H9 (cell line): ENCODE measurements around the gene HACL1. TPM values are rescaled to one million over a fixed set of nuclear protein-coding genes. Genes with fewer than 3 reads are reported as not detected.
"Not testable (repeated sequence)": the region's sequence is repeated elsewhere in the genome, so short reads cannot be mapped to it uniquely, and the experiment has no call there.

ENCODE experiments used
- DNase-seq: peaks from one replicate; pipeline ENCODE4 v3.0.0-alpha.2; 2017
- H2AFZ ChIP-seq: one replicate; pipeline ENCODE4 v1.6.1; 2013; ENCODE audit warnings: mild to moderate bottlenecking, low read length, control low read depth, moderate library complexity
- H2AK5ac ChIP-seq: 2 replicates; pipeline ENCODE4 v1.6.1; 2013; ENCODE audit warnings: low read length, control low read depth, mixed read lengths; ENCODE audit not compliant: insufficient read length
- H2BK120ac ChIP-seq: one replicate; pipeline ENCODE4 v1.6.1; 2013; ENCODE audit warnings: low read depth, mild to moderate bottlenecking, low read length, control low read depth, inconsistent platforms; ENCODE audit not compliant: poor library complexity, severe bottlenecking
- H2BK12ac ChIP-seq: 2 replicates; pipeline ENCODE4 v1.6.1; 2013; ENCODE audit warnings: low read length, control low read depth, mixed read lengths, low read depth; ENCODE audit not compliant: insufficient read length
- H2BK15ac ChIP-seq: 2 replicates; pipeline ENCODE4 v1.6.1; 2013; ENCODE audit warnings: low read depth, low read length, control low read depth
- H2BK20ac ChIP-seq: one replicate; pipeline ENCODE4 v1.6.1; 2013; ENCODE audit warnings: low read depth, mild to moderate bottlenecking, low read length, control low read depth, inconsistent platforms; ENCODE audit not compliant: poor library complexity, severe bottlenecking
- H2BK5ac ChIP-seq: 2 replicates; pipeline ENCODE4 v1.6.1; 2013; ENCODE audit warnings: low read length, control low read depth, mixed read lengths; ENCODE audit not compliant: insufficient read length
- H3K14ac ChIP-seq: 2 replicates; pipeline ENCODE4 v1.6.1; 2013; ENCODE audit warnings: low read length, control low read depth; ENCODE audit not compliant: insufficient read depth
- H3K18ac ChIP-seq: 2 replicates; pipeline ENCODE4 v1.6.1; 2013; ENCODE audit warnings: low read depth, mild to moderate bottlenecking, mixed read lengths, low read length, control low read depth; ENCODE audit not compliant: insufficient read length
- H3K23ac ChIP-seq: 2 replicates; pipeline ENCODE4 v1.6.1; 2013; ENCODE audit warnings: low read length, control low read depth, mixed read lengths, low read depth; ENCODE audit not compliant: insufficient read length
- H3K23me2 ChIP-seq: 2 replicates; pipeline ENCODE4 v1.6.1; 2013; ENCODE audit warnings: low read depth, mild to moderate bottlenecking, mixed read lengths, low read length, control low read depth; ENCODE audit not compliant: insufficient read length, poor library complexity, severe bottlenecking
- H3K27ac ChIP-seq: 2 replicates; pipeline ENCODE4 v1.5.1; 2013; ENCODE audit warnings: low read length, control low read depth, mixed read lengths, low read depth; ENCODE audit not compliant: insufficient read length
- H3K27me3 ChIP-seq: 2 replicates; pipeline ENCODE4 v1.6.1; 2013; ENCODE audit warnings: low read length, control low read depth, inconsistent platforms; ENCODE audit not compliant: insufficient read depth
- H3K4ac ChIP-seq: 2 replicates; pipeline ENCODE4 v1.6.1; 2013; ENCODE audit warnings: low read depth, mild to moderate bottlenecking, control low read depth, inconsistent platforms, low read length, moderate library complexity
- H3K4me1 ChIP-seq: 2 replicates; pipeline ENCODE4 v1.6.1; 2013; ENCODE audit warnings: low read length, control low read depth, inconsistent platforms; ENCODE audit not compliant: insufficient read depth
- H3K4me2 ChIP-seq: 2 replicates; pipeline ENCODE4 v1.6.1; 2013; ENCODE audit warnings: low read length, control low read depth, mixed read lengths; ENCODE audit not compliant: insufficient read length, insufficient read depth
- H3K56ac ChIP-seq: 2 replicates; pipeline ENCODE4 v1.6.1; 2013; ENCODE audit warnings: low read depth, mild to moderate bottlenecking, mixed read lengths, low read length, control low read depth; ENCODE audit not compliant: insufficient read length
- H3K79me1 ChIP-seq: 2 replicates; pipeline ENCODE4 v1.6.1; 2013; ENCODE audit warnings: low read depth, mild to moderate bottlenecking, moderate library complexity, low read length, control low read depth, inconsistent platforms; ENCODE audit not compliant: insufficient read depth, poor library complexity, severe bottlenecking
- H3K79me2 ChIP-seq: 2 replicates; pipeline ENCODE4 v1.6.1; 2013; ENCODE audit warnings: low read length, control low read depth, inconsistent platforms; ENCODE audit not compliant: insufficient read depth
- H3K9ac ChIP-seq: 2 replicates; pipeline ENCODE4 v1.6.1; 2013; ENCODE audit warnings: low read length, control low read depth, mixed read lengths; ENCODE audit not compliant: insufficient read length; ENCODE audit errors: extremely low read depth
- H3K9me3 ChIP-seq: one replicate; pipeline ENCODE4 v1.6.1; 2013; ENCODE audit warnings: low read depth, low read length, inconsistent platforms; ENCODE audit not compliant: control insufficient read depth
- H3T11ph ChIP-seq: one replicate; pipeline ENCODE4 v1.6.1; 2013; ENCODE audit warnings: mild to moderate bottlenecking, low read length, control low read depth, inconsistent platforms
- H4K20me1 ChIP-seq: one replicate; pipeline ENCODE4 v1.6.1; 2013; ENCODE audit not compliant: control insufficient read depth, insufficient read length, insufficient read depth
- H4K5ac ChIP-seq: 2 replicates; pipeline ENCODE4 v1.6.1; 2013; ENCODE audit warnings: low read depth, mild to moderate bottlenecking, mixed read lengths, low read length, control low read depth; ENCODE audit not compliant: insufficient read length
- H4K8ac ChIP-seq: replicated peaks from 2 replicates; pipeline ENCODE4 v1.6.1; 2013; ENCODE audit warnings: low read length, control low read depth, mixed read lengths, low read depth; ENCODE audit not compliant: insufficient read length
- H4K91ac ChIP-seq: 2 replicates; pipeline ENCODE4 v1.6.1; 2013; ENCODE audit warnings: low read depth, mild to moderate bottlenecking, moderate library complexity, mixed read lengths, low read length, control low read depth; ENCODE audit not compliant: insufficient read length
- H3K27ac Mint-ChIP-seq, 3 experiments: 2 replicates in 2 of 3; 3 replicates in 1 of 3; pipeline ENCODE4 v1.8.0; 2020 to 2021; ENCODE audit warnings: mixed read lengths in 3 of 3, mild to moderate bottlenecking in 1 of 3, moderate library complexity in 1 of 3
- H3K27me3 Mint-ChIP-seq: 2 replicates; pipeline ENCODE4 v1.8.0; 2021; ENCODE audit warnings: low read depth, mild to moderate bottlenecking, moderate library complexity, mixed read lengths
- H3K36me3 Mint-ChIP-seq, 3 experiments: 2 replicates in 2 of 3; 3 replicates in 1 of 3; pipeline ENCODE4 v1.8.0; 2020 to 2021; ENCODE audit warnings: low read depth in 3 of 3, mixed read lengths in 3 of 3; ENCODE audit not compliant: insufficient read depth in 1 of 3
- H3K4me1 Mint-ChIP-seq, 2 experiments: 2 replicates each; pipeline ENCODE4 v1.8.0; 2020; ENCODE audit warnings: mixed read lengths in 2 of 2
- H3K4me3 Mint-ChIP-seq, 2 experiments: 2 replicates in 1 of 2; 3 replicates in 1 of 2; pipeline ENCODE4 v1.8.0; 2020 to 2021; ENCODE audit warnings: mild to moderate bottlenecking in 2 of 2, mixed read lengths in 2 of 2, moderate library complexity in 1 of 2
- H3K9me3 Mint-ChIP-seq, 2 experiments: 2 replicates in 1 of 2; 3 replicates in 1 of 2; pipeline ENCODE4 v1.8.0; 2020; ENCODE audit warnings: mild to moderate bottlenecking in 2 of 2, mixed read lengths in 2 of 2, moderate library complexity in 1 of 2
- WGBS: extraction: QIAGEN DNeasy Blood & Tissue Kit; methylation state at CpG from one replicate; pipeline ENCODE4 v1.1.7; 2013; ENCODE audit warnings: missing lambda C conversion rate, low lambda C conversion rate, mixed read lengths; ENCODE audit not compliant: insufficient read length; ENCODE audit errors: extremely low coverage; 5-methylcytosine and 5-hydroxymethylcytosine counted together
- total RNA-seq: library from RNA; stranded (reverse); gene quantifications from 2 replicates; pipeline ENCODE4 v1.2.1, GENCODE V29; 2021
- TF ChIP-seq, protein P1 (sequence below): fragments of 200-600 bp; sonication (generic); conservative IDR thresholded peaks from 3 replicates; pipeline ENCODE4 v1.8.0; 2021; ENCODE audit warnings: antibody characterized with exemption, mild to moderate bottlenecking

HACL1 gene
- total RNA-seq, 1 experiment from 2014 or later = 52.6 TPM

DNA sequence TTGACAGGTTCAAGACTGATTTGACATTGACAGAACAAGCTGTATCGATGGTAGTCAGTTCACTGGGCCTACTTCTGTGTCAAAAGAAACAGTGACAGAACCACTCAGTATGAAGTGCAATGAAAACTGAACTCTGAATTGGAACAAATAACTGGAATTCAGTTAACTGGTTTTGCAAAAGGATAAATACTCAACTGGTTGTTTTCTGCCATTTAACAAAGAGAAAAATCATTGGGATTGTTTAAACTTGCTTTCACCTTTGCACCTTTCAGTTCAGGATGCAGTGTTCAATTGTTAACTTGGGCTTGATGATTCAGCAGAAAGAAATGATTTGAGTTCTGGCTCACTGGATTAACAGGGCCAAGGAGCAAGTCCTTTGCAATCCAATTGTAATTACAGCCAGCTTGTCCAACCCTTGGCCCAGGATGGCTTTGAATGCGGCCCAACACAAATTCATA, 5.1 kb upstream of the HACL1 start:
- Histone ChIP-seq H3K4ac (no peak overlapping the region), H2AK5ac (no peak overlapping the region), H3K14ac (no peak overlapping the region), H2BK120ac (no peak overlapping the region), H3K56ac (no peak overlapping the region), H3K27ac (no peak overlapping the region), H3K9ac (no peak overlapping the region), H2BK20ac (no peak overlapping the region), H2AFZ (no peak overlapping the region), H3K4me1 (no peaks in the 10 kb centered on the region), H3K79me2 (no peaks in the 10 kb centered on the region), H4K5ac (no peak overlapping the region), H3K9me3 (no peaks in the 10 kb centered on the region), H3T11ph (no peak overlapping the region), H3K79me1 (no peaks in the 10 kb centered on the region), H3K23me2 (no peaks in the 10 kb centered on the region), H4K8ac (no peak overlapping the region), H2BK15ac (no peak overlapping the region), H2BK12ac (no peak overlapping the region), H3K27me3 (no peaks in the 10 kb centered on the region), H3K18ac (no peak overlapping the region), H2BK5ac (no peak overlapping the region), H4K91ac (no peak overlapping the region), H3K23ac (no peak overlapping the region), H3K4me2 (no peak overlapping the region), H4K20me1 (no peaks in the 10 kb centered on the region)
- DNase-seq = no peak
- WGBS = no CpG with 5 or more reads among the region's 2 CpGs
- H3K27me3 Mint-ChIP-seq = no peaks in the 10 kb centered on the region
- H3K4me1 Mint-ChIP-seq = peaks cover 14 to 15% of the 10 kb centered on the region in 2 experiments
- peaks cover 24 to 31% (median 27%) of the 10 kb centered on the region in 3 experiments for H3K36me3 Mint-ChIP-seq
- H3K4me3 Mint-ChIP-seq = no peak overlapping the region
- peaks cover 22 to 23% of the 10 kb centered on the region in 2 experiments for H3K9me3 Mint-ChIP-seq
- TF ChIP-seq, protein P1, sequence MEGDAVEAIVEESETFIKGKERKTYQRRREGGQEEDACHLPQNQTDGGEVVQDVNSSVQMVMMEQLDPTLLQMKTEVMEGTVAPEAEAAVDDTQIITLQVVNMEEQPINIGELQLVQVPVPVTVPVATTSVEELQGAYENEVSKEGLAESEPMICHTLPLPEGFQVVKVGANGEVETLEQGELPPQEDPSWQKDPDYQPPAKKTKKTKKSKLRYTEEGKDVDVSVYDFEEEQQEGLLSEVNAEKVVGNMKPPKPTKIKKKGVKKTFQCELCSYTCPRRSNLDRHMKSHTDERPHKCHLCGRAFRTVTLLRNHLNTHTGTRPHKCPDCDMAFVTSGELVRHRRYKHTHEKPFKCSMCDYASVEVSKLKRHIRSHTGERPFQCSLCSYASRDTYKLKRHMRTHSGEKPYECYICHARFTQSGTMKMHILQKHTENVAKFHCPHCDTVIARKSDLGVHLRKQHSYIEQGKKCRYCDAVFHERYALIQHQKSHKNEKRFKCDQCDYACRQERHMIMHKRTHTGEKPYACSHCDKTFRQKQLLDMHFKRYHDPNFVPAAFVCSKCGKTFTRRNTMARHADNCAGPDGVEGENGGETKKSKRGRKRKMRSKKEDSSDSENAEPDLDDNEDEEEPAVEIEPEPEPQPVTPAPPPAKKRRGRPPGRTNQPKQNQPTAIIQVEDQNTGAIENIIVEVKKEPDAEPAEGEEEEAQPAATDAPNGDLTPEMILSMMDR = no peak
- peak overlapping the region in 2 of 3 experiments; percentile 91 to 94; a peak in 4 of 7 replicates for H3K27ac Mint-ChIP-seq

DNA sequence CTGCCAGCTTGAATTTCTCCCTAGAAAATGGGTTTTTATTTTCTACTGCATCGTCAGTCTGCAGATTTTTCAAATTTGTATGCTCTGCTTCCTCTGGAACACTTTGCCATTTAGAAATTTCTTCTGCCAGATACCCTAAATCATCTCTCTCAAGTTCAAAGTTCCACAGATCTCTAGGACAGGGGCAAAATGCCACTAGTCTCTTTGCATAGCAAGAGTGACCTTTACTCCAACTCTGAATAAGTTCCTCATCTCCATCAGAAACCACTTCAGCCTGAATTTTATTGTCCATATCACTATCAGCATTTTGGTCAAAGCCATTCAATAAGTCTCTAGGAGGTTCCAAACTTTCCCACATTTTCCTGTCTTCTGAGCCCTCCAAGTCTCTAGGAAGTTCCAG, 3.2 kb upstream of the HACL1 start:
- DNase-seq, H4K91ac ChIP-seq, H3K4me3 Mint-ChIP-seq, H2BK5ac ChIP-seq, H3K23me2 ChIP-seq, H3K27me3 Mint-ChIP-seq, H3K14ac ChIP-seq, H4K20me1 ChIP-seq, H2BK20ac ChIP-seq, H3K79me2 ChIP-seq, H2BK15ac ChIP-seq, H2BK12ac ChIP-seq, H3K56ac ChIP-seq, H3K79me1 ChIP-seq, H3K27ac ChIP-seq, H3K9ac ChIP-seq, H3K27me3 ChIP-seq, H3K4me2 ChIP-seq, H2AK5ac ChIP-seq, H4K5ac ChIP-seq, H3K4me1 ChIP-seq, H2BK120ac ChIP-seq, H4K8ac ChIP-seq, H3K18ac ChIP-seq, H3T11ph ChIP-seq, H2AFZ ChIP-seq, H3K9me3 ChIP-seq, H3K4ac ChIP-seq, H3K23ac ChIP-seq: not testable (repeated sequence)
- Mint-ChIP-seq H3K36me3 (peaks cover 33 to 36% (median 36%) of the 10 kb centered on the region in 3 experiments), H3K27ac (0 out of 7 replicates have a peak overlapping the region, but pooled peaks of 1 of the 3 experiments have one; percentile 16), H3K4me1 (peaks cover 20 to 24% of the 10 kb centered on the region in 2 experiments), H3K9me3 (peaks cover 22 to 23% of the 10 kb centered on the region in 2 experiments)
- WGBS = no CpG with 5 or more reads among the region's 1 CpG
